ENCODE data around the gene TAF4. TPM values are rescaled to one million over a fixed set of nuclear protein-coding genes. Genes with fewer than 3 reads are reported as not detected.
A peak's percentile ranks its signal among the peaks of the same experiment; 100 is the strongest.

TAF4 gene
- total and polyA plus RNA-seq, 2 donors (not counting 1 experiment from before 2014, with no cell fraction given), result 2.6 to 3.0 TPM

DNA sequence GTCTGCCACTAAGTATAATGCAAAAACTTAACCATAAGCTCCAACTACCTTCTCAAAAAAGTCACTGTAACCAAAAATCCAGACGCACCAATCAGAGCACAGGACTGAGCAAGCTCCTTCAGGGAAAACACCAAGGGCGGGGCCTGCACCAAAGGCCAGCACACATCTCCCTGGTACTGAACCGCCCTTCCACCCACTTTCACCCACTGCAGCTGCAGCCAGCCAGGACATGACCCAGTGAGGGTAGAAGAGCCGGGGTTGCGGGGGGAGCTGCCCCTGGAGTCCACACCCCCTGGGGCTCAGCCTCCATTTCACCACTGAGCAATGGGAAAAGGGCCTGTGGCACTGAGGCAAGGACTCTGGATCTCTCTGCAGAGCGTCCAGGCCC lies 54.3 kb downstream of the TAF4 start:
- no peak for DNase-seq (ENCODE audit: low read depth in 2 of 2)
- H3K36me3 ChIP-seq (ENCODE audit: control insufficient read depth, insufficient read depth, low read length), result peaks cover 6% of the 10 kb centered on the region
- H3K9ac ChIP-seq (ENCODE audit: insufficient read depth, low read length), result no peak overlapping the region
- no peak overlapping the region for H3K4me2 ChIP-seq (ENCODE audit: extremely low read depth, insufficient read depth, low read length)
- no peak overlapping the region for H3K4me3 ChIP-seq (replicated peaks in 1 of 4; ENCODE audit: control extremely low read depth in 1 of 4, insufficient read depth in 1 of 4, low read depth in 3 of 4, low read length in 4 of 4)
- no peaks in the 10 kb centered on the region for H3K4me1 ChIP-seq (ENCODE audit: control insufficient read depth, extremely low read depth, insufficient read depth, low read length)
- no peaks in the 10 kb centered on the region for H3K9me3 ChIP-seq (ENCODE audit: control insufficient read depth, insufficient read depth, low read depth, low read length)
- no peaks in the 10 kb centered on the region for H4K20me1 ChIP-seq (ENCODE audit: control insufficient read depth, extremely low read depth, insufficient read depth, low read length)
- TF ChIP-seq CTCF (conservative IDR thresholded peaks at IDR 0.05 in 1 of 2, IDR thresholded peaks at IDR 0.05 in 1 of 2; ENCODE audit: low read depth in 1 of 2, low read length in 2 of 2) (no peak), EZH2 (IDR thresholded peaks at IDR 0.05; ENCODE audit: low read length, missing control alignments) (no peak)
- H3K27me3 ChIP-seq (ENCODE audit: control insufficient read depth, insufficient read depth, low read length), result no peaks in the 10 kb centered on the region
- H3K27ac ChIP-seq (ENCODE audit: insufficient read depth, low read length), result no peak overlapping the region
- no peaks in the 10 kb centered on the region for H3K79me2 ChIP-seq (ENCODE audit: control insufficient read depth, insufficient read depth, low read length)
- no peak overlapping the region for H2AFZ ChIP-seq (ENCODE audit: low read length)

DNA sequence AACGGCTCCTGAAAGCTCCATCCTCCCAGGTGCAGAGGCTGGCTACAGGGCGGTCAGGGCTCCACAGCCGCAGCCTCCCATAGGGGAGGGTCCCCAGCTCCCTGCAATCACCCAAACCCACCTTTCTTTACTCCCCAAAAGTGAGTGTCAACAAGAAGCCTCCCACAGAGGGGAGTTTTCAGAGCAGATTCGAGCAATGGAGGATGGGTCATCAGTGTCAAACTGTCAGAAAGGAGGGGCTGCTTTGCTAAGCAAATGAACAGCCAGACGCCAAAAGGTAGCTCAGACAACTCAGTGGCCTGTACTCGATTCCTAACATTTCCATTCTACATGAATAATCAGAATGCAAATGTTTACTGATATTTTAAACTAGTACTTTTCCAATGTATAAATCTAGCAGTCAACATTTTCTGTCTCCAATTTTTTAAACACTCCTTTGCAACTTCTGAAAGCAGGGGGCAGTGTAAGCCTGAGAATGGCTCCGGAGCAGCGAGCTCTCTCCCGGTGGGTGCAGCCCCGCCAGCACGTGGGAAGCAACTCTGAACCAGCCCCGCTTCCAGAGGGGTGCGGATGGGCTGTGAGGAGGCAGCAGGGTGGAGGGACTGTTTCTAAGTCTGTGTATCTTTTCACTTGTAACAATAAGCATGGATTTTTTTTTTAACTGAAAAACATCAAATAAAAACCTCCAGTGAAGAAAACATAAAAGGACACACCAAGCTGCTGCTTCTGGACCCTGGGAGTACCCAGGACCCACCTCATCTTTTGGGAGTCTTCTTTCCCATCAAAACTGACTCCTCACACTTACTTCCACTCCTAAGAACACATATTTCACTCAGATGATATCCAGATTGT lies 54.9 kb downstream of the TAF4 start:
- Histone ChIP-seq H3K4me2 (ENCODE audit: extremely low read depth, insufficient read depth, low read length) (no peak overlapping the region), H3K79me2 (ENCODE audit: control insufficient read depth, insufficient read depth, low read length) (no peaks in the 10 kb centered on the region), H2AFZ (ENCODE audit: low read length) (no peak overlapping the region), H3K4me1 (ENCODE audit: control insufficient read depth, extremely low read depth, insufficient read depth, low read length) (no peaks in the 10 kb centered on the region), H3K9me3 (ENCODE audit: control insufficient read depth, insufficient read depth, low read depth, low read length) (no peaks in the 10 kb centered on the region), H3K27me3 (ENCODE audit: control insufficient read depth, insufficient read depth, low read length) (no peaks in the 10 kb centered on the region), H3K4me3 (replicated peaks in 1 of 4; ENCODE audit: control extremely low read depth in 1 of 4, insufficient read depth in 1 of 4, low read depth in 3 of 4, low read length in 4 of 4) (no peak overlapping the region), H4K20me1 (ENCODE audit: control insufficient read depth, extremely low read depth, insufficient read depth, low read length) (no peaks in the 10 kb centered on the region), H3K9ac (ENCODE audit: insufficient read depth, low read length) (no peak overlapping the region), H3K27ac (ENCODE audit: insufficient read depth, low read length) (no peak overlapping the region), H3K36me3 (ENCODE audit: control insufficient read depth, insufficient read depth, low read length) (peaks cover 7% of the 10 kb centered on the region)
- TF ChIP-seq CTCF (conservative IDR thresholded peaks at IDR 0.05 in 1 of 2, IDR thresholded peaks at IDR 0.05 in 1 of 2; ENCODE audit: low read depth in 1 of 2, low read length in 2 of 2) (peak; percentile 59 to 69), EZH2 (IDR thresholded peaks at IDR 0.05; ENCODE audit: low read length, missing control alignments) (no peak)
- peak; percentile 37 to 65 for DNase-seq (ENCODE audit: low read depth in 2 of 2)

- peaks cover 7% of the 10 kb centered on the region for H3K36me3 ChIP-seq (ENCODE audit: control insufficient read depth, insufficient read depth, low read length)
Observed at GRCh38 chr20:62009869-62010445, 55.7 kb downstream of the TAF4 start.

More at GRCh38 chr20:62009869-62010445, 55.7 kb downstream of the TAF4 start:
- Histone ChIP-seq H3K9ac (ENCODE audit: insufficient read depth, low read length) (no peak overlapping the region), H3K4me3 (replicated peaks in 1 of 4; ENCODE audit: control extremely low read depth in 1 of 4, insufficient read depth in 1 of 4, low read depth in 3 of 4, low read length in 4 of 4) (no peak overlapping the region), H2AFZ (ENCODE audit: low read length) (no peak overlapping the region), H4K20me1 (ENCODE audit: control insufficient read depth, extremely low read depth, insufficient read depth, low read length) (no peaks in the 10 kb centered on the region), H3K4me1 (ENCODE audit: control insufficient read depth, extremely low read depth, insufficient read depth, low read length) (no peaks in the 10 kb centered on the region), H3K9me3 (ENCODE audit: control insufficient read depth, insufficient read depth, low read depth, low read length) (no peaks in the 10 kb centered on the region), H3K27me3 (ENCODE audit: control insufficient read depth, insufficient read depth, low read length) (no peaks in the 10 kb centered on the region), H3K79me2 (ENCODE audit: control insufficient read depth, insufficient read depth, low read length) (no peaks in the 10 kb centered on the region), H3K27ac (ENCODE audit: insufficient read depth, low read length) (no peak overlapping the region), H3K4me2 (ENCODE audit: extremely low read depth, insufficient read depth, low read length) (no peak overlapping the region)
- TF ChIP-seq CTCF (conservative IDR thresholded peaks at IDR 0.05 in 1 of 2, IDR thresholded peaks at IDR 0.05 in 1 of 2; ENCODE audit: low read depth in 1 of 2, low read length in 2 of 2), result no peak
- TF ChIP-seq EZH2 (IDR thresholded peaks at IDR 0.05; ENCODE audit: low read length, missing control alignments), result no peak
- DNase-seq (ENCODE audit: low read depth in 2 of 2), result no peak

All from fibroblast of lung (primary cell).